Measurements from ENCODE around the gene PDAP1.

Gene PDAP1

DNA sequence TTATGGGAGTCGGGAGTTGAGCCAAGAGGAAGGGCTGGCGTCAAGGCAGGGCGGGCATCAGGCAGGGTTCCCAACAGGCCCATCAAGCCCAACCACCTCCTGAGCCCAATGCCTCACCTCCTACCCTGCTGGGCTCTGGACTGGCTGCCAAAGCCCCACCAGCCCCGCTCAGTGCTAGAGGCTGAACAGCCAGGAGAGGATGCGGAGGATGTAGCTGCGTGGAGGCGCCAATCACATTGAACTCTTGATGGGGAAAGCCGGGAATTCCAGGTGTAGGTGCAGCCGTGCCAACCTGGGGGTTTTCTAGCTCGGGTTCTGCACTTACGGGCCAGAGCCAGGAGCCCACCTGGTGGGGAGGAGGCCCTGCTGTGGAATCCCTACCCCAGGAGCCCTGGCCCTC, 44.7 kb upstream of the PDAP1 start:
- in situ Hi-C loops (cut with HindIII; ENCODE audit: low pct_ligation_motif_present, low sequenced_read_pairs), result no loop called here
- no peak overlapping the region for H3K27ac ChIP-seq
- no peak for DNase-seq
- no peak overlapping the region for H3K4me3 ChIP-seq (ENCODE audit: low read depth, low read length)
- H3K36me3 ChIP-seq (replicated peaks), result peaks cover 78% of the 10 kb centered on the region
- TF ChIP-seq CTCF (IDR thresholded peaks at IDR 0.05; ENCODE audit: low read depth, low read length, missing control alignments), result no peak
- H3K27me3 ChIP-seq (replicated peaks), result no peaks in the 10 kb centered on the region

DNA sequence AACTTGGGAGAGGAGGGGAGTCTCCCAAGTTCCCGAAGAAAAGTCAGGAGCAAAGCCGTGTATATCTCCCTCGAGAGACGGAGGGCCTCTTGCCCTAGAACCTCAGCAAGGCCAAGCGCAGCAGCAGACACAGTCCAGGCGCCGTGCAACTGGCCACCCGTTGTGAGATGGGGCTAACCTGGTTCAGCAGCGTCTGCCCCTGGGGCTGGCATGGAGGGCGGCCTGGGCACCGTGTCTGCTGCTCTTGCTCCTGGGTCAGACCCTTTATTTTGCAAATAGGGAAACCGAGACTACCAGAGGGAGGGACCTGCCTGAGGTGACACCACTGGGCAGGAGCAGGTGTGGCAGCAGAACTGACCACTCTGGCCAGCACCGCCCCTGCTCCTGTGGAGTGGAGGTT, 44.1 kb upstream of the PDAP1 start:
- in situ Hi-C loops (cut with HindIII; ENCODE audit: low pct_ligation_motif_present, low sequenced_read_pairs), result no loop called here
- Histone ChIP-seq H3K36me3 (replicated peaks) (peaks cover 78% of the 10 kb centered on the region), H3K27me3 (replicated peaks) (no peaks in the 10 kb centered on the region), H3K27ac (no peak overlapping the region), H3K4me3 (ENCODE audit: low read depth, low read length) (no peak overlapping the region)
- TF ChIP-seq CTCF (IDR thresholded peaks at IDR 0.05; ENCODE audit: low read depth, low read length, missing control alignments), result no peak
- DNase-seq, result no peak

DNA sequence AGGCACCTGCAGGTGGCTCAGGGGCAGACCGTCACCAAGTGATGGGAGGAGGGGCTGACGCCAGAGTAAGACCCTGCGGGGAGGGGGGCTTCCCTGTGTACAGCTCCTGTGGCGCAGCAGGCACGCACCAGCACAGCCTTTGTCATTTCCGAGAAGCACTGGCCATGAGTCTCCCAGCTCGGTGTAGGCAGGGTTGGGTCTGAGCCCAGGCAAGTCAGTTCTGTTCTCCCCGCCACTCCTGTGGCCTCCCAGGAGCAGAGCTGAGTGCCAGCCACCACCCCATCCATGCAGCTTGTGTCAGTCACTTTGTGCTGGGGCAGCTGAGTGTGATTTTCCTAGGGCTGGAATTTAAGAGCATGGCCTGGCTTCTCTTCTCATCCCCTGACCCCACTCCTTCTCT, 43.5 kb upstream of the PDAP1 start:
- in situ Hi-C loops (cut with HindIII; ENCODE audit: low pct_ligation_motif_present, low sequenced_read_pairs), result no loop called here
- H3K36me3 ChIP-seq (replicated peaks), result peaks cover 73% of the 10 kb centered on the region
- no peak for DNase-seq
- H3K27me3 ChIP-seq (replicated peaks), result no peaks in the 10 kb centered on the region
- H3K27ac ChIP-seq, result no peak overlapping the region
- TF ChIP-seq CTCF (IDR thresholded peaks at IDR 0.05; ENCODE audit: low read depth, low read length, missing control alignments), result no peak
- H3K4me3 ChIP-seq (ENCODE audit: low read depth, low read length), result no peak overlapping the region

DNA sequence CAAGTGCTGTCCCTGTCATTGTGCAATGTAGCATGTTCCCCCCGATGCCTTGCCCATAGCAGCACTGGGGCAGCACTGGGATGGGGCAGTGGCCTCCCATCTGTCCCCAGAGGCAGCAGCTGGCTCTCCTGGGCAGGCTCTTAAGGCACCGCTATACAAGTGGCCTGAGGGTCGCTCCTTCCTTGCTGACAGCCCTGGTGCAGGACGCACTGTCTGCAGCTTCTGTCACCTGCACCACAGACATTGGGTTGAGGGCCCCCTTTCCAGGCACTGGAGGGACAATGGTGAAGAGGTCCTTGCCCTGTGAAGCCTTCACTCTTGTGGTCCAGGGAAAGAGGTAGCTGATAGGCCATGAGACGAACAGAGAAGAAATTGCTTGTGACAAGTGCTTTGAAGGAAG, 40.9 kb upstream of the PDAP1 start:
- Histone ChIP-seq H3K27ac (no peak overlapping the region), H3K27me3 (replicated peaks) (no peaks in the 10 kb centered on the region), H3K4me3 (ENCODE audit: low read depth, low read length) (no peak overlapping the region), H3K36me3 (replicated peaks) (peaks cover 71% of the 10 kb centered on the region)
- in situ Hi-C loops (cut with HindIII; ENCODE audit: low pct_ligation_motif_present, low sequenced_read_pairs), result no loop called here
- DNase-seq, result no peak
- no peak for TF ChIP-seq CTCF (IDR thresholded peaks at IDR 0.05; ENCODE audit: low read depth, low read length, missing control alignments)

- no peak for TF ChIP-seq CTCF (IDR thresholded peaks at IDR 0.05; ENCODE audit: low read depth, low read length, missing control alignments)
- H3K27ac ChIP-seq, result no peak overlapping the region
- H3K4me3 ChIP-seq (ENCODE audit: low read depth, low read length), result no peak overlapping the region
- DNase-seq, result no peak
- H3K27me3 ChIP-seq (replicated peaks), result no peaks in the 10 kb centered on the region
- in situ Hi-C loops (cut with HindIII; ENCODE audit: low pct_ligation_motif_present, low sequenced_read_pairs), result no loop called here
- H3K36me3 ChIP-seq (replicated peaks), result peaks cover 66% of the 10 kb centered on the region
These were observed 40.5 kb upstream of the PDAP1 start for GRCh38 chr7:99448855-99449254.

DNA sequence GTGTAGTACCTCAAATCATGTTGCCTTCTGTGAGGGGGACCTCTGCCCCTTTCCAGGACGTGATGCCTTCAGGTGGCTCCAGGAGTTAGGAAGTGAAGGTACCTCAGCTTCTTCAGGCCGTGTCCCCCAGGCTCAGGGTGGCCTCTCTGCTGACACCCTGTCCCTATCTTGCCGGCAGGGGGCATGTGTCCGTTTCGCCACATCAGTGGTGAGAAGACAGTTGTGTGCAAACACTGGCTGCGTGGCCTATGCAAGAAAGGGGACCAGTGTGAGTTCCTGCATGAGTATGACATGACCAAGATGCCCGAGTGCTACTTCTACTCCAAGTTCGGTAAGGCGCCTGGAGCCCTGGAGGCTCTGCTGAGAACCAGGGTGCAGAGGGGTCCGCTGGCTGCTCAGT, 39.5 kb upstream of the PDAP1 start:
- peak; percentile 27 for TF ChIP-seq CTCF (IDR thresholded peaks at IDR 0.05; ENCODE audit: low read depth, low read length, missing control alignments)
- no peak for DNase-seq
- H3K36me3 ChIP-seq (replicated peaks), result peaks cover 57% of the 10 kb centered on the region
- no peaks in the 10 kb centered on the region for H3K27me3 ChIP-seq (replicated peaks)
- no peak overlapping the region for H3K27ac ChIP-seq
- no peak overlapping the region for H3K4me3 ChIP-seq (ENCODE audit: low read depth, low read length)
- in situ Hi-C loops (cut with HindIII; ENCODE audit: low pct_ligation_motif_present, low sequenced_read_pairs), result no loop called here

All from brain microvascular endothelial cell (primary cell).